ENCODE data around the gene UCMA.

The UCMA gene

DNA sequence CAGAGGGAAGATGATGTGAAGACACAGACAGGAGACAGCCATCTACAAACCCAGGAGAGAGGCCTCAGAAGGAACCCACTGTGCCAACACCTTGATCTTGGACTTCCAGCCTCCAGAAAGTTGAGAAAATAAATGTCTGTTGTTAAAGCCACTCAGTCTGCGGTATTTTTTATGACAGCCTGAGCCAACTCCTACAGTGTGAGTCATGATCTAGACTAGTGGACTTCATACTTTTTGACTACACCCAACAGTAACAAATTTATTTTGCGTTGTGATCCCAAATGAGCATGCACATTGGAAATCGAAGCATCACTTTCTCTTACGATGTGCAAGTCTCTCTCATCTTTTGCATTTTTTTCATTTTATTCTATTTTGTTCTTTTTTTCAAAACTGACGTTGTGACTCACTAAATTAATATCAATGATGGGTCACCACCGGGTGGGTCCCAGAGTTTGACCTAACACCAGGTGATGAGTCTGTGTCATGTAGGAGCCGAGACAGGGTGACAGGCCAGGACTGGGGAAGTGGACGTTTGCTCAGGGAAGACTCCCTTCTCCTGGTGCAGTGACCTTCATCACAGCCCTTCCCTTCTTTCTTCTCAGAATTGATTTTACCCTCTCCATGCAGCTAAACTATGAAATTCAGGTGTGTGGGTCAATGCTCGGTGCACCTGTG is 36.8 kb upstream of the UCMA start:
- TF ChIP-seq, protein P1, sequence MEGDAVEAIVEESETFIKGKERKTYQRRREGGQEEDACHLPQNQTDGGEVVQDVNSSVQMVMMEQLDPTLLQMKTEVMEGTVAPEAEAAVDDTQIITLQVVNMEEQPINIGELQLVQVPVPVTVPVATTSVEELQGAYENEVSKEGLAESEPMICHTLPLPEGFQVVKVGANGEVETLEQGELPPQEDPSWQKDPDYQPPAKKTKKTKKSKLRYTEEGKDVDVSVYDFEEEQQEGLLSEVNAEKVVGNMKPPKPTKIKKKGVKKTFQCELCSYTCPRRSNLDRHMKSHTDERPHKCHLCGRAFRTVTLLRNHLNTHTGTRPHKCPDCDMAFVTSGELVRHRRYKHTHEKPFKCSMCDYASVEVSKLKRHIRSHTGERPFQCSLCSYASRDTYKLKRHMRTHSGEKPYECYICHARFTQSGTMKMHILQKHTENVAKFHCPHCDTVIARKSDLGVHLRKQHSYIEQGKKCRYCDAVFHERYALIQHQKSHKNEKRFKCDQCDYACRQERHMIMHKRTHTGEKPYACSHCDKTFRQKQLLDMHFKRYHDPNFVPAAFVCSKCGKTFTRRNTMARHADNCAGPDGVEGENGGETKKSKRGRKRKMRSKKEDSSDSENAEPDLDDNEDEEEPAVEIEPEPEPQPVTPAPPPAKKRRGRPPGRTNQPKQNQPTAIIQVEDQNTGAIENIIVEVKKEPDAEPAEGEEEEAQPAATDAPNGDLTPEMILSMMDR (IDR thresholded peaks at IDR 0.05), result no peak
- peaks cover 11% of the 10 kb centered on the region for H3K27me3 Mint-ChIP-seq (ENCODE audit: low read depth, poor library complexity)
- no peaks in the 10 kb centered on the region for H3K36me3 Mint-ChIP-seq (ENCODE audit: low read depth)
- no peak for DNase-seq
- no peaks in the 10 kb centered on the region for H3K9me3 Mint-ChIP-seq
- H3K4me3 Mint-ChIP-seq, result no peak overlapping the region
- no peak overlapping the region for H3K27ac Mint-ChIP-seq
- H3K4me1 Mint-ChIP-seq, result peaks cover 39% of the 10 kb centered on the region

GRCh38 chr10:13268841-13269240 is 34.7 kb upstream of the UCMA start:
- peak overlapping the region; percentile 84 for H3K27ac Mint-ChIP-seq

GRCh38 chr10:13268310-13268709 is 34.1 kb upstream of the UCMA start:
- TF ChIP-seq, protein P1 (IDR thresholded peaks at IDR 0.05), result no peak
- H3K9me3 Mint-ChIP-seq, result peaks cover under 1% of the 10 kb centered on the region

More at GRCh38 chr10:13268841-13269240, 34.7 kb upstream of the UCMA start:
- Mint-ChIP-seq H3K4me1 (peaks cover 39% of the 10 kb centered on the region), H3K36me3 (ENCODE audit: low read depth) (no peaks in the 10 kb centered on the region), H3K4me3 (no peak overlapping the region), H3K27me3 (ENCODE audit: low read depth, poor library complexity) (peaks cover 11% of the 10 kb centered on the region), H3K9me3 (no peaks in the 10 kb centered on the region)
- DNase-seq, result no peak
- TF ChIP-seq, protein P1 (IDR thresholded peaks at IDR 0.05), result no peak

GRCh38 chr10:13263591-13263990 is 29.4 kb upstream of the UCMA start:
- TF ChIP-seq, protein P1 (IDR thresholded peaks at IDR 0.05), result no peak
- H3K4me3 Mint-ChIP-seq, result no peak overlapping the region
- H3K27ac Mint-ChIP-seq, result no peak overlapping the region
- H3K9me3 Mint-ChIP-seq, result peaks cover 24% of the 10 kb centered on the region
- no peak for DNase-seq
- H3K36me3 Mint-ChIP-seq (ENCODE audit: low read depth), result peaks cover 11% of the 10 kb centered on the region
- peaks cover 12% of the 10 kb centered on the region for H3K27me3 Mint-ChIP-seq (ENCODE audit: low read depth, poor library complexity)
- peaks cover 2% of the 10 kb centered on the region for H3K4me1 Mint-ChIP-seq

More at GRCh38 chr10:13268310-13268709, 34.1 kb upstream of the UCMA start:
- no peaks in the 10 kb centered on the region for H3K36me3 Mint-ChIP-seq (ENCODE audit: low read depth)
- peaks cover 12% of the 10 kb centered on the region for H3K27me3 Mint-ChIP-seq (ENCODE audit: low read depth, poor library complexity)
- H3K4me1 Mint-ChIP-seq, result peaks cover 39% of the 10 kb centered on the region
- no peak overlapping the region for H3K27ac Mint-ChIP-seq
- no peak for DNase-seq
- H3K4me3 Mint-ChIP-seq, result no peak overlapping the region

DNA sequence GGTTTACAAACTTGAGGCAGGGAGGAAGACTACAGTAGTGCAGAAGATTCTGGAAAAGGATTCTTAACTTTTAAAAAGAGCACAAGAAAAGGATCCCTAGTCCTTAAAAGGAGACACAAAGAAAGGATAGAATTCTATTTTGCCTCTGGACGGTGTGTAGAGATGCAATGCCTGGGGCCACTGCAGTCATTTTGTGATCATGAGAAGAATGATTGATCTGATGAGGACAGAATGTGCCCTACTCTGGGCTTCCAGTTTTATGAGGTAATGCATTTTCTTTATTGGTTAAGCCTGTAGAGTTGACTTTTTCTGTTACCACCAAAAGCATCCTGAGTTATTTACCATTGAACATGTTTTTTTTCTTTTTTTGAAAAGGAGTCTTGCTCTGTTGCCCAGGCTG is 28.3 kb upstream of the UCMA start:
- Mint-ChIP-seq H3K4me3 (no peak overlapping the region), H3K4me1 (peaks cover 7% of the 10 kb centered on the region), H3K9me3 (peaks cover 34% of the 10 kb centered on the region), H3K27ac (no peak overlapping the region), H3K36me3 (ENCODE audit: low read depth) (peaks cover 16% of the 10 kb centered on the region), H3K27me3 (ENCODE audit: low read depth, poor library complexity) (peaks cover 11% of the 10 kb centered on the region)
- DNase-seq, result no peak
- TF ChIP-seq, protein P1 (IDR thresholded peaks at IDR 0.05), result no peak

GRCh38 chr10:13257621-13258140 is 23.5 kb upstream of the UCMA start:
- Mint-ChIP-seq H3K36me3 (ENCODE audit: low read depth) (peaks cover 12% of the 10 kb centered on the region), H3K4me3 (no peak overlapping the region), H3K27me3 (ENCODE audit: low read depth, poor library complexity) (peaks cover 8% of the 10 kb centered on the region), H3K4me1 (peaks cover 7% of the 10 kb centered on the region), H3K9me3 (peaks cover 28% of the 10 kb centered on the region), H3K27ac (no peak overlapping the region)
- TF ChIP-seq, protein P1 (IDR thresholded peaks at IDR 0.05), result no peak
- no peak for DNase-seq
